ENCODE data around the gene HCRTR2. TPM values are rescaled to one million over a fixed set of nuclear protein-coding genes. Genes with fewer than 3 reads are reported as not detected.

The HCRTR2 gene
- total RNA-seq = under 1 TPM in 1 of 6 donors, not detected in 5; 0.17 TPM

DNA sequence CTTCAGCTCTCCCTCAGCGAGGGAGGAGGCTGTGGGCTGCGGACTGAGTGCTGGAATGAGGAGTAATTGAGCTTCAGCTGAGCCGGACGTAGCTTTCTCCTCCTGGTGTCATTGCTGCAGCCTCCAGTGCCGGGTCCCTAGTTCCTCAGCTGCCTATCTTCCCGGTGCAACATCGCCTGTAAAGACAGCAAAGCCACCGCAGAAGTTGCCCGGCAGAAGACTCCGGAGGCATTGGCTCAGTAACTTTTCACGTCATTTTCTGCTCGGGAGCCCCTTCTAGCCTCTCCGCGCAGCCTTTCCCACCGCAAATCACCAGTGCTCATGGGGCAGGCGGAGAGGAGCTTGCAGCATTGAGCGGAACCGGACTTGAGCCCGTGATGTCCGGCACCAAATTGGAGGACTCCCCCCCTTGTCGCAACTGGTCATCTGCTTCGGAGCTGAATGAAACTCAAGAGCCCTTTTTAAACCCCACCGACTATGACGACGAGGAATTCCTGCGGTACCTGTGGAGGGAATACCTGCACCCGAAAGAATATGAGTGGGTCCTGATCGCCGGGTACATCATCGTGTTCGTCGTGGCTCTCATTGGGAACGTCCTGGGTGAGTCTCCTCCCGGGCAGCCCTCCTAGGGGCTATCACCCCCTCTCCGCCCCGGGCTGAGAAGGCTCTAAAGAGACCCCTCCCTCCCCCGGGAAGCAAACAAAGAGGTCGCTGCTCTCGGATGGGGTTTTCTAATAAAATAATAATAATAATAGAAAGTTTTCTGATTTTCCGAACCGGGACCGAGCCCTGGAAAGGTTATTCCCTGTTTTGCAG, at the start of gene HCRTR2:
TSS of gene HCRTR2 (plus strand) at position 305 of the 816 bp plus-strand sequence. CDS start at position 378, 73 bp downstream.
- Histone ChIP-seq H3K4me3 (peak within 1 kb of the TSS in 1 of 4 donors; percentile 5), H3K27ac (no peak within 1 kb of the TSS), H3K27me3 (peaks cover 0 to 5% (median 0%) of the 10 kb centered on the region in 4 donors), H3K4me1 (peaks cover 0 to 6% (median 3%) of the 10 kb centered on the region in 4 donors), H3K9me3 (no peaks in the 10 kb centered on the region), H3K36me3 (no peaks in the 10 kb centered on the region)
- DNase-seq (no peak), ATAC-seq (ENCODE audit: low FRiP score in 2 of 2) (no peak)
- TF ChIP-seq POLR2AphosphoS5 (IDR thresholded peaks at IDR 0.05) (no peak), EP300 (IDR thresholded peaks at IDR 0.05) (no peak), POLR2A (IDR thresholded peaks at IDR 0.05) (no peak)
- TF ChIP-seq, protein P1, sequence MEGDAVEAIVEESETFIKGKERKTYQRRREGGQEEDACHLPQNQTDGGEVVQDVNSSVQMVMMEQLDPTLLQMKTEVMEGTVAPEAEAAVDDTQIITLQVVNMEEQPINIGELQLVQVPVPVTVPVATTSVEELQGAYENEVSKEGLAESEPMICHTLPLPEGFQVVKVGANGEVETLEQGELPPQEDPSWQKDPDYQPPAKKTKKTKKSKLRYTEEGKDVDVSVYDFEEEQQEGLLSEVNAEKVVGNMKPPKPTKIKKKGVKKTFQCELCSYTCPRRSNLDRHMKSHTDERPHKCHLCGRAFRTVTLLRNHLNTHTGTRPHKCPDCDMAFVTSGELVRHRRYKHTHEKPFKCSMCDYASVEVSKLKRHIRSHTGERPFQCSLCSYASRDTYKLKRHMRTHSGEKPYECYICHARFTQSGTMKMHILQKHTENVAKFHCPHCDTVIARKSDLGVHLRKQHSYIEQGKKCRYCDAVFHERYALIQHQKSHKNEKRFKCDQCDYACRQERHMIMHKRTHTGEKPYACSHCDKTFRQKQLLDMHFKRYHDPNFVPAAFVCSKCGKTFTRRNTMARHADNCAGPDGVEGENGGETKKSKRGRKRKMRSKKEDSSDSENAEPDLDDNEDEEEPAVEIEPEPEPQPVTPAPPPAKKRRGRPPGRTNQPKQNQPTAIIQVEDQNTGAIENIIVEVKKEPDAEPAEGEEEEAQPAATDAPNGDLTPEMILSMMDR (IDR thresholded peaks at IDR 0.05) = no peak
- WGBS, 2 donors = 7 to 8% methylated on average over 26 to 42 of the region's 42 CpGs

DNA sequence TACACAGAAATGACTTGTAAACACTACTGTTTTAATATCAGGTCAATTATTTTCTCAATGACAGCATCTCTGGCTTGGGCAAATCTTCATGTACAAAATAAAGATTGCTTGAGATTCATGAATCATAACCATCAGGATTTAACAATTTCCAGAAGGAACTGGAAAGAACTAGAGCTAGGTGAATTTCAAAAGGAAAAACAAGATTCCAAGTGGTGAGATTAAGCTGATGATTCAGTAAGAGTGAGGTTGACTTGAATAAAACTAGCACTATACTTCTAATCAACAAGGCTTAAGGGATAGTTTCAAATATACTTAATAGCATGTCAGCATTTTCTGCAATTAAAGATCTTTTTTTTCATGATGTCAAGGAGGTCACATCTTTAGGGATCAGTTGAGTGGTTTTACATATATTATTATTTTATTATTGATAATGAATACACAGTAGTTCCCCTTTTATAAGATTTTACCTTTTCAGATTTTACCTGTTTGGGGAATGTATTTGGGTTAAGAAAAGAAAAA, 43.5 kb upstream of the HCRTR2 start:
- Histone ChIP-seq H3K4me1 (no peaks in the 10 kb centered on the region), H3K36me3 (no peaks in the 10 kb centered on the region), H3K27me3 (no peaks in the 10 kb centered on the region), H3K27ac (no peak overlapping the region), H3K9me3 (peaks cover 0 to 2% (median 0%) of the 10 kb centered on the region in 4 donors), H3K4me3 (no peak overlapping the region)
- TF ChIP-seq POLR2A (IDR thresholded peaks at IDR 0.05) (no peak), EP300 (IDR thresholded peaks at IDR 0.05) (no peak), POLR2AphosphoS5 (IDR thresholded peaks at IDR 0.05) (no peak)
- TF ChIP-seq, protein P1 (IDR thresholded peaks at IDR 0.05) = no peak
- DNase-seq = no peak
- no peak for ATAC-seq (ENCODE audit: low FRiP score in 2 of 2)

DNA sequence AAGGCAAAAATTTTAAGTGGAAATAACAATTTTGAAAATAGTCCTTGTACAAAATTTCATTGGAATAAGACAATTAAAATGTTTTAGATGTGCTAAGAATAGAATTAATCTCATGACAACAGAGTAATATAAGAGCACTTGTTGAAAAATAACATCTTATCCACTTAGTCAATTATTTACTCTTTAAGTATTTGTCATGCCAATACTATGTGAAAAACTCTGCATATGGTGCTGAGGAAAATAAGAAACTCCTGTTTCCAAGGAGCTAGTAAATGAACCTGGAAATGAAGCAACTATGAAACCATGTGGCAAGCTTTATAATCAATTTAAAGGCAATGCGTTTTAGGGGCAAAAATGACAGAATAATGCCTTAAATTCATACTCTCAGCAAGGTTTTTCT, 42.7 kb upstream of the HCRTR2 start:
- TF ChIP-seq, protein P1 (IDR thresholded peaks at IDR 0.05) = no peak
- no peak for TF ChIP-seq POLR2A (IDR thresholded peaks at IDR 0.05)
- no peak for TF ChIP-seq EP300 (IDR thresholded peaks at IDR 0.05)
- no peak for TF ChIP-seq POLR2AphosphoS5 (IDR thresholded peaks at IDR 0.05)
- WGBS, 2 donors = 68 to 75% methylated on average over 1 of the region's 1 CpG
- ATAC-seq (ENCODE audit: low FRiP score in 2 of 2) = no peak

DNA sequence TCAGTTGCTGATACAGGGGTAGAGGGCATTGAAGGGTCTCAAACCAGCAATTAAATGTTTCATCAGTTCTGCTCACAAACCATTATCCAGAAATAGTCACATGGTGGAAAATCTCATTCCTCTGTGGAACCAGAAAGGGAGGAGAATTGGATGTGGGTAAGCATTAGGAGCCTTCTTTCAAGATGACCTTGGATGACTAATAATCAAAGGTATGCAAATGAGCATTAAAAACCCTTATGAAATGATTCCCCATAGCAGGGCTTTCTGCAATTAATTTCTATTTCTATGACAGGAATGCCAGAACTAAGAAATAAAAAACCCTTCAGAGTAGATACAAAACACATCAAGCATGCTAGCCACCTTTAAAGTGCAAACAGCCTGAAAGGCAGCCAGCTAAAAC, 37.4 kb upstream of the HCRTR2 start:
- H3K9me3 ChIP-seq = no peaks in the 10 kb centered on the region
- TF ChIP-seq POLR2AphosphoS5 (IDR thresholded peaks at IDR 0.05) (no peak), POLR2A (IDR thresholded peaks at IDR 0.05) (no peak), EP300 (IDR thresholded peaks at IDR 0.05) (no peak)
- TF ChIP-seq, protein P1 (IDR thresholded peaks at IDR 0.05) = no peak
- no peaks in the 10 kb centered on the region for H3K4me1 ChIP-seq
- H3K4me3 ChIP-seq = no peak overlapping the region
- no peaks in the 10 kb centered on the region for H3K27me3 ChIP-seq
- DNase-seq = no peak
- ATAC-seq (ENCODE audit: low FRiP score in 2 of 2) = no peak
- H3K36me3 ChIP-seq = no peaks in the 10 kb centered on the region
- no peak overlapping the region for H3K27ac ChIP-seq

More for the DNA sequence above, 42.7 kb upstream of the HCRTR2 start:
- DNase-seq = no peak
- Histone ChIP-seq H3K4me3 (no peak overlapping the region), H3K27me3 (no peaks in the 10 kb centered on the region), H3K9me3 (no peaks in the 10 kb centered on the region), H3K27ac (no peak overlapping the region), H3K4me1 (no peaks in the 10 kb centered on the region), H3K36me3 (no peaks in the 10 kb centered on the region)

All from upper lobe of left lung (tissue), 6 donors.